HCT116 (cell line): Measurements from ENCODE around the gene TBXAS1. TPM values are rescaled to one million over a fixed set of nuclear protein-coding genes. Genes with fewer than 3 reads are reported as not detected.

Experiments used
- ATAC-seq: fragments of 200-7000 bp; cut with Tn5 transposase; 2 replicates; pipeline ENCODE4 v1.9.1; 2020; ENCODE audit warnings: mild to moderate bottlenecking, moderate library complexity
- BruUV-seq: library from RNA; stranded (reverse); fragments of 400-500 nt; replicated peaks from 2 replicates; lab custom pipeline; 2021; lab: Mats Ljungman, UMichigan
- CTCF ChIA-PET: fragments of 300-600 bp; sonication (Branson Sonifier 250); formaldehyde crosslinking; loops from one replicate; lab custom pipeline; 2021; ENCODE audit warnings: antibody characterized with exemption; lab: Charles Lee
- POLR2A ChIA-PET: fragments of 300-600, 350-600 bp; sonication (Branson Sonifier 250); formaldehyde crosslinking; loops from one replicate; lab custom pipeline; 2021; ENCODE audit warnings: antibody characterized with exemption; lab: Charles Lee
- RAD21 ChIA-PET, 2 experiments: fragments of 300-600 bp; sonication (Branson Sonifier 250); formaldehyde crosslinking; loops; one replicate each; lab custom pipeline; 2023; ENCODE audit warnings: low total read pairs in 2 of 2; ENCODE audit not compliant: uncharacterized antibody in 2 of 2, unreplicated experiment in 2 of 2, low non-redundant PET in 1 of 2; lab: Charles Lee
- DNase-seq: peaks from one replicate; pipeline ENCODE4 v3.0.0-alpha.2; 2010; ENCODE audit warnings: low read depth, low spot score
- H2AFZ ChIP-seq: fragments of 200-600 bp; shearing (Covaris generic), sonication (generic); 2 replicates; pipeline ENCODE4 v1.6.1; 2017; ENCODE audit warnings: low read depth, mixed run types, mixed read lengths, antibody characterized with exemption, low read length; ENCODE audit not compliant: poor library complexity, severe bottlenecking
- H3K27ac ChIP-seq: 2 replicates; pipeline ENCODE4 v1.5.1; 2012; ENCODE audit warnings: low read depth, low read length
- H3K27me3 ChIP-seq: fragments of 200-600 bp; sonication (generic); 2 replicates; pipeline ENCODE4 v1.6.1; 2016; ENCODE audit warnings: mixed run types, low read length, mixed read lengths; ENCODE audit not compliant: insufficient read depth
- H3K36me3 ChIP-seq, 2 experiments: fragments of 200-500 bp in 1 of 2; fragments of 200-600 bp in 1 of 2; sonication (Bioruptor generic) in 1 of 2; sonication (generic) in 1 of 2; 2 replicates each; pipeline versions ENCODE4 v1.5.1 to v1.6.1; 2014 to 2016; ENCODE audit warnings: low read length in 2 of 2, inconsistent platforms in 1 of 2, mixed read lengths in 1 of 2, mixed run types in 1 of 2; ENCODE audit not compliant: insufficient read depth in 2 of 2, control insufficient read depth in 1 of 2
- H3K4me1 ChIP-seq, 2 experiments: fragments of 200-600 bp in 1 of 2; sonication (generic) in 1 of 2; 2 replicates each; pipeline versions ENCODE4 v1.5.1 to v1.6.1; 2012 to 2017; ENCODE audit warnings: low read length in 2 of 2, inconsistent platforms in 1 of 2, mild to moderate bottlenecking in 1 of 2, mixed read lengths in 1 of 2, mixed run types in 1 of 2, moderate library complexity in 1 of 2; ENCODE audit not compliant: insufficient read depth in 2 of 2, control insufficient read depth in 1 of 2
- H3K4me2 ChIP-seq: fragments of 200-600 bp; sonication (generic); 2 replicates; pipeline ENCODE4 v1.6.1; 2017; ENCODE audit warnings: mixed run types, low read length, mixed read lengths
- H3K4me3 ChIP-seq, 2 experiments: fragments of 200-600 bp in 1 of 2; sonication (generic) in 1 of 2; replicated peaks in 1 of 2; 2 replicates each; pipeline ENCODE4 v1.5.1; 2011 to 2016; ENCODE audit warnings: low read length in 2 of 2, control low read depth in 1 of 2, low read depth in 1 of 2, mild to moderate bottlenecking in 1 of 2, mixed read lengths in 1 of 2, mixed run types in 1 of 2
- H3K79me2 ChIP-seq: fragments of 200-600 bp; sonication (generic); 2 replicates; pipeline ENCODE4 v1.6.1; 2017; ENCODE audit warnings: mild to moderate bottlenecking, mixed run types, low read length, moderate library complexity, mixed read lengths; ENCODE audit not compliant: insufficient read depth
- H3K9ac ChIP-seq: fragments of 200-600 bp; sonication (generic); 2 replicates; pipeline ENCODE4 v1.6.1; 2016; ENCODE audit warnings: low read length, mixed read lengths
- H3K9me2 ChIP-seq: fragments of 200-600 bp; sonication (generic), shearing (Covaris generic); 2 replicates; pipeline ENCODE4 v1.6.1; 2017; ENCODE audit warnings: mixed run types, mild to moderate bottlenecking, moderate library complexity; ENCODE audit not compliant: insufficient read depth
- H3K9me3 ChIP-seq, 2 experiments: fragments of 200-500 bp in 1 of 2; fragments of 200-600 bp in 1 of 2; sonication (Bioruptor generic) in 1 of 2; sonication (generic) in 1 of 2; 2 replicates each; pipeline ENCODE4 v1.6.1; 2014 to 2017; ENCODE audit warnings: low read length in 2 of 2, mixed read lengths in 2 of 2, inconsistent platforms in 1 of 2, low read depth in 1 of 2, mild to moderate bottlenecking in 1 of 2, mixed run types in 1 of 2, moderate library complexity in 1 of 2; ENCODE audit not compliant: control insufficient read depth in 1 of 2, insufficient read depth in 1 of 2
- H4K20me1 ChIP-seq: fragments of 200-600 bp; sonication (generic), shearing (Covaris generic); 2 replicates; pipeline ENCODE4 v1.6.1; 2017; ENCODE audit warnings: mixed run types, mild to moderate bottlenecking, moderate library complexity; ENCODE audit not compliant: insufficient read depth
- CBX3 ChIP-seq: IDR thresholded peaks from 2 replicates; pipeline ENCODE4 v1.6.1; 2012; ENCODE audit warnings: low read depth
- CEBPB ChIP-seq: IDR thresholded peaks from 2 replicates; pipeline ENCODE4 v1.6.1; 2012; ENCODE audit warnings: low read depth
- EZH2phosphoT487 ChIP-seq: fragments of 200-600 bp; IDR thresholded peaks from 2 replicates; pipeline ENCODE4 v1.6.1; 2018; ENCODE audit warnings: antibody characterized with exemption, borderline replicate concordance
- FOSL1 ChIP-seq: IDR thresholded peaks from 2 replicates; pipeline ENCODE4 v1.6.1; 2012; ENCODE audit warnings: low read depth
- JUND ChIP-seq: IDR thresholded peaks from 2 replicates; pipeline ENCODE4 v1.6.1; 2012
- SIN3A ChIP-seq: IDR thresholded peaks from 2 replicates; pipeline ENCODE4 v1.6.1; 2012; ENCODE audit warnings: low read depth
- SP1 ChIP-seq: IDR thresholded peaks from 2 replicates; pipeline ENCODE4 v1.6.1; 2012; ENCODE audit warnings: low read depth
- SRF ChIP-seq: IDR thresholded peaks from 2 replicates; pipeline ENCODE4 v1.6.1; 2012; ENCODE audit warnings: low read depth
- TCF7L2 ChIP-seq: IDR thresholded peaks from 2 replicates; pipeline ENCODE4 v1.7.0; 2011; ENCODE audit warnings: borderline replicate concordance, inconsistent platforms; ENCODE audit not compliant: insufficient read depth, insufficient read length; ENCODE audit errors: extremely low read depth
- ZFX ChIP-seq: fragments of 450-650 bp; IDR thresholded peaks from 2 replicates; pipeline ENCODE4 v1.6.1; 2017
- ZNF274 ChIP-seq: fragments of 200-500 bp; sonication (Bioruptor generic); IDR thresholded peaks from 2 replicates; pipeline ENCODE4 v1.6.1; 2014; ENCODE audit warnings: mild to moderate bottlenecking, low read depth, low read length, inconsistent platforms
- intact Hi-C: fragments of 100-400 bp; cut with micrococcal nuclease; formaldehyde crosslinking; loops from 2 replicates; pipeline ENCODE4 v1.10.0; 2022
- total RNA-seq: library from RNA; stranded (reverse); gene quantifications from one replicate; pipeline ENCODE4 v1.2.1, GENCODE V29; 2021; ENCODE audit not compliant: unreplicated experiment
- TF ChIP-seq, protein P1 (sequence below): IDR thresholded peaks from 2 replicates; pipeline ENCODE4 v1.6.1; 2012
- TF ChIP-seq, protein P2 (sequence below), 3 experiments: fragments of 200-600 bp in 1 of 3; sonication (generic) in 1 of 3; IDR thresholded peaks in 2 of 3; conservative IDR thresholded peaks in 1 of 3; 2 replicates each; pipeline ENCODE4 v1.5.1; 2012 to 2017; ENCODE audit warnings: low read depth in 2 of 3, low read length in 2 of 3, antibody characterized with exemption in 1 of 3, borderline replicate concordance in 1 of 3, control low read depth in 1 of 3, mild to moderate bottlenecking in 1 of 3, mixed read lengths in 1 of 3, mixed run types in 1 of 3, moderate library complexity in 1 of 3; ENCODE audit not compliant: insufficient read depth in 1 of 3
- TF ChIP-seq, protein P3 (sequence below): IDR thresholded peaks from 2 replicates; pipeline ENCODE4 v1.6.1; 2012

The TBXAS1 gene
- total RNA-seq, 1 experiment from 2014 or later: 1.4 TPM

GRCh38 chr7:139932531-139932930 is 103.5 kb downstream of the TBXAS1 start:
- no peaks in the 10 kb centered on the region for H3K79me2 ChIP-seq
- BruUV-seq: no TSS peak
- no peak overlapping the region for H3K4me3 ChIP-seq
- DNase-seq (no peak), ATAC-seq (no peak)
- no peaks in the 10 kb centered on the region for H3K9me2 ChIP-seq
- CTCF ChIA-PET: no interaction called here
- no peak overlapping the region for H3K9ac ChIP-seq
- H3K27me3 ChIP-seq: no peaks in the 10 kb centered on the region
- H3K27ac ChIP-seq: no peak overlapping the region
- H4K20me1 ChIP-seq: no peaks in the 10 kb centered on the region
- POLR2A ChIA-PET: no interaction called here
- no peaks in the 10 kb centered on the region for H3K9me3 ChIP-seq
- intact Hi-C loops: no loop called here
- peaks cover 0 to 15% of the 10 kb centered on the region in 2 experiments; a peak in 2 of 4 replicates for H3K4me1 ChIP-seq
- H3K36me3 ChIP-seq: no peaks in the 10 kb centered on the region
- RAD21 ChIA-PET: no interaction called here
- H2AFZ ChIP-seq: no peak overlapping the region
- TF ChIP-seq CBX3 (no peak), TCF7L2 (no peak)
- TF ChIP-seq, protein P1, sequence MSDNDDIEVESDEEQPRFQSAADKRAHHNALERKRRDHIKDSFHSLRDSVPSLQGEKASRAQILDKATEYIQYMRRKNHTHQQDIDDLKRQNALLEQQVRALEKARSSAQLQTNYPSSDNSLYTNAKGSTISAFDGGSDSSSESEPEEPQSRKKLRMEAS: no peak
- no peak overlapping the region for H3K4me2 ChIP-seq

DNA sequence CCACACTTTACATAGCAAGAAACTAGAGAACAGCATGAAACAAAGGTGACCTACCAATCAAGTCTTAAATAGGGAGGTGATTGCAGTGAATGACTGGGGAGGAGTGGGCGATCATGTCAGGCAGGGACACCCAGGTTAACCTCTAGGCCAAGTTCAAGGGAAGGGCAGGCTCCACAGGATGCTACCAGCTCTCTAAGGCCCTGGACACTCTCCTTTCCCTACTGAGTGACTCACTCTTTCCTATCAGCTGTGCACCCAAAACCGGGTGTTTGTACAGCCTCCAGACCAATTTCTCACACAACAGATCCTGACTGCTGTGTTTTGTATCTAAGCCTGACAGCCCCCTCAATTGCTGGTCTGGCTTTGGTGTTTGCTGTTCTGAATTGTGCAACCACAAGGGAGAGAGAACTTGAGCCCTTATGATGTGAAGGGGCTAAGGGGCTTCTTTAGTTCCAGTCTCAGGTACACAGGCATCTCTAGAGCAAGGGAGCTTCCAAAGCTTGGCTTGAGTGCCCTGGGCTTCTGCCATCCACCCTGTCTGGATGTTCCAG is 107.8 kb downstream of the TBXAS1 start:
- Histone ChIP-seq H3K36me3 (no peaks in the 10 kb centered on the region), H3K9me3 (no peaks in the 10 kb centered on the region), H3K27ac (no peak overlapping the region), H4K20me1 (no peaks in the 10 kb centered on the region), H3K4me2 (no peak overlapping the region), H3K4me3 (no peak overlapping the region), H3K79me2 (no peaks in the 10 kb centered on the region), H2AFZ (no peak overlapping the region), H3K9ac (no peak overlapping the region), H3K4me1 (peaks cover 0 to 7% of the 10 kb centered on the region in 2 experiments; a peak in 2 of 4 replicates), H3K9me2 (no peaks in the 10 kb centered on the region), H3K27me3 (no peaks in the 10 kb centered on the region; the same call in 1 of the 2 replicates)
- ATAC-seq (no peak), DNase-seq (no peak)
- CTCF ChIA-PET: no interaction called here
- BruUV-seq: no TSS peak
- POLR2A ChIA-PET: no interaction called here
- intact Hi-C loops: no loop called here
- RAD21 ChIA-PET: no interaction called here
- TF ChIP-seq EZH2phosphoT487: no peak
- TF ChIP-seq SIN3A: no peak
- TF ChIP-seq SRF: no peak
- TF ChIP-seq, protein P2, sequence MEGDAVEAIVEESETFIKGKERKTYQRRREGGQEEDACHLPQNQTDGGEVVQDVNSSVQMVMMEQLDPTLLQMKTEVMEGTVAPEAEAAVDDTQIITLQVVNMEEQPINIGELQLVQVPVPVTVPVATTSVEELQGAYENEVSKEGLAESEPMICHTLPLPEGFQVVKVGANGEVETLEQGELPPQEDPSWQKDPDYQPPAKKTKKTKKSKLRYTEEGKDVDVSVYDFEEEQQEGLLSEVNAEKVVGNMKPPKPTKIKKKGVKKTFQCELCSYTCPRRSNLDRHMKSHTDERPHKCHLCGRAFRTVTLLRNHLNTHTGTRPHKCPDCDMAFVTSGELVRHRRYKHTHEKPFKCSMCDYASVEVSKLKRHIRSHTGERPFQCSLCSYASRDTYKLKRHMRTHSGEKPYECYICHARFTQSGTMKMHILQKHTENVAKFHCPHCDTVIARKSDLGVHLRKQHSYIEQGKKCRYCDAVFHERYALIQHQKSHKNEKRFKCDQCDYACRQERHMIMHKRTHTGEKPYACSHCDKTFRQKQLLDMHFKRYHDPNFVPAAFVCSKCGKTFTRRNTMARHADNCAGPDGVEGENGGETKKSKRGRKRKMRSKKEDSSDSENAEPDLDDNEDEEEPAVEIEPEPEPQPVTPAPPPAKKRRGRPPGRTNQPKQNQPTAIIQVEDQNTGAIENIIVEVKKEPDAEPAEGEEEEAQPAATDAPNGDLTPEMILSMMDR (IDR thresholded peaks at IDR 0.05 in 2 of 3, conservative IDR thresholded peaks at IDR 0.05 in 1 of 3; ENCODE audit: borderline replicate concordance in 1 of 3, insufficient read depth in 1 of 3, low read depth in 2 of 3, low read length in 2 of 3): no peak
- TF ChIP-seq, protein P1: no peak
- no peak for TF ChIP-seq TCF7L2
- no peak for TF ChIP-seq ZFX
- TF ChIP-seq ZNF274: no peak
- TF ChIP-seq FOSL1: peak; percentile 51
- TF ChIP-seq JUND: peak; percentile 48; the same call in 1 of the 2 replicates
- TF ChIP-seq, protein P3, sequence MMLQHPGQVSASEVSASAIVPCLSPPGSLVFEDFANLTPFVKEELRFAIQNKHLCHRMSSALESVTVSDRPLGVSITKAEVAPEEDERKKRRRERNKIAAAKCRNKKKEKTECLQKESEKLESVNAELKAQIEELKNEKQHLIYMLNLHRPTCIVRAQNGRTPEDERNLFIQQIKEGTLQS: no peak
- TF ChIP-seq CEBPB: no peak
- no peak for TF ChIP-seq CBX3
- no peak for TF ChIP-seq SP1
